HT-29 (cell line): Measurements from ENCODE around the gene HCK. TPM values are rescaled to one million over a fixed set of nuclear protein-coding genes. Genes with fewer than 3 reads are reported as not detected.

ENCODE experiments used
- DNase-seq: peaks from one replicate; pipeline ENCODE4 v3.0.0-alpha.2; 2015; ENCODE audit warnings: low spot score
- total RNA-seq: library from RNA; depleted of rRNA; stranded (reverse); fragments of >200 nt; shearing (Covaris generic); gene quantifications from 2 replicates; pipeline ENCODE4 v1.2.3, GENCODE V29; 2014

HCK gene
- total RNA-seq, 1 experiment from 2014 or later: not detected

GRCh38 chr20:32057656-32058184, 5.7 kb downstream of the HCK start:
- no peak for DNase-seq

DNA sequence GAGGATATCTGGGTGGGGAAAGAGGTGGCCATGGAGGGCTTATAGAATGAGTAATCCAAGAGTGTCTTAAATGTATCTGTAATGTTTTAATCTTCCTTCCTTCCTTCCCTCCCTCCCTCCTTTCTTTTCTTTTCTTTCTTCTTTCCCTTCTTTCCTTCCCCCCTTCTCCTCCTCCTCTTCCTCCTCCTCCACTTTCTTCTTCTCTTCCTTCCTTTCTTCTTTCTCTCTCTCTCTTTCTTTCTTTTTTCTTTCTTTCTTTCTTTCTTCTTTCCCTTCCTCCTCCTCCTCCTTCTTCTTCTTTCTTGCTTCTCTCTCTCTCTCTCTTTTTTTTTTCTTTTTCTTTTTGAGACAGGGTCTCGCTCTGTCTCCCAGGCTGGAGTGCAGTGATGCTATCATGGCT, 7.1 kb downstream of the HCK start:
- DNase-seq: no peak

DNA sequence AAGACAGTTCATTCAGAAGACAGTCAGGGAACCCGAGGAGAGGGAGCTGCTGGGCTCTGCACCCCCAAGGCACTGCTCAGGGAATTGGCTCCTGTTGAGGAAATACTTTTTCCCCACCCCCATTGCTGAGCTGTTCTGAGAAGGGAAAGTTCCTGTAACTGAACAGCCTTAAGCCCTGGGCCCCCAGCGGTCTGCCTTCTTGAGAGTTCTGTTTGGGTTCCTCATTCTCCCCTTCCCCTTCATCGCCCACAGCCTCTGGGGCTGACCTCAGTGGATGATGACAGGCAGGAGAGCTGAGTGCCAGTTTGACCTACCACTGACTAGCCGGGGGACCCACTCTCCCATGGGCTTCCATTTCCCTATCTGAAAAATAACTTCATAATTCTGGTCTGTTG, 10.7 kb downstream of the HCK start:
- DNase-seq: no peak

DNA sequence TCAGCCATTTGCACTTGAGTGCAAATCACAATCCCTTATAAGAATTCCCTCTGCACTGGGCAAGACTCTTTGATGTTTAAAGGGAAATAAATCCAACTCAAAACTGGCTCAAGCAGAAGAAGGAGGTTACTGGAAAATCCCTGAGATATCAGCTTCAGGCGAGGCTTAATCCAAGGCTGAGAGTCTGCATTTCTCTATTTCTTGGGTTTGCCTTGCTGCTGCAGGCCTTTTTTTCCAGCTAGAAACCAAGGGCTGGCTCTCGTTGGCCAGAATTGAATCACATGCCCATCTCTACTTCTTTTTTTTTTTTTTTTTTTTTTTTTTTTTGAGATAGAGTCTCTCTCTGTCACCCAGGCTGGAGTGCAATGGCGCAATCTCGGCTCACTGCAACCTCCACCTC, 11.7 kb downstream of the HCK start:
- no peak for DNase-seq

GRCh38 chr20:32064667-32065066, 12.6 kb downstream of the HCK start:
- no peak for DNase-seq

- no peak for DNase-seq
Measured at GRCh38 chr20:32067234-32067821, 15.3 kb downstream of the HCK start.

DNA sequence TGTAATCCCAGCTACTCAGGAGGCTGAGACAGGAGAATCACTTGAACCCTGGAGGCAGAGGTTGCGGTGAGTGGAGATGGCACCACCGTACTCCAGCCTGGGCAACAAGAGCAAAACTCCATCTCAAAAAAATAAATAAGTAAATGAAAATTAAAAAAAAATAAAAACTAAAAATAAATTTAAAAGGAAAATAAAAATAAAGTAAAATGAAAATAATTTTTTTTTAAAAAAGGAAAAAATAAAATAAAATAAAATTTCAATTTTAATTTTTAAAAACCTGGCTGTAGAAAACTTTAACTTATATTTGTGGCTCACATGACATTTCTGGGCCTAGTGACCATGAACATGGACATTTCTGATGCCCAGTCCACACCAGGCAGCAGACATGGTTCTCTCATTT, 16.1 kb downstream of the HCK start:
- DNase-seq: no peak

- no peak for DNase-seq
Measured at GRCh38 chr20:32069711-32070110, 17.7 kb downstream of the HCK start.

- no peak for DNase-seq
Measured at GRCh38 chr20:32070282-32070681, 18.2 kb downstream of the HCK start.

- DNase-seq: no peak
Measured at GRCh38 chr20:32070690-32071213, 18.7 kb downstream of the HCK start.

DNA sequence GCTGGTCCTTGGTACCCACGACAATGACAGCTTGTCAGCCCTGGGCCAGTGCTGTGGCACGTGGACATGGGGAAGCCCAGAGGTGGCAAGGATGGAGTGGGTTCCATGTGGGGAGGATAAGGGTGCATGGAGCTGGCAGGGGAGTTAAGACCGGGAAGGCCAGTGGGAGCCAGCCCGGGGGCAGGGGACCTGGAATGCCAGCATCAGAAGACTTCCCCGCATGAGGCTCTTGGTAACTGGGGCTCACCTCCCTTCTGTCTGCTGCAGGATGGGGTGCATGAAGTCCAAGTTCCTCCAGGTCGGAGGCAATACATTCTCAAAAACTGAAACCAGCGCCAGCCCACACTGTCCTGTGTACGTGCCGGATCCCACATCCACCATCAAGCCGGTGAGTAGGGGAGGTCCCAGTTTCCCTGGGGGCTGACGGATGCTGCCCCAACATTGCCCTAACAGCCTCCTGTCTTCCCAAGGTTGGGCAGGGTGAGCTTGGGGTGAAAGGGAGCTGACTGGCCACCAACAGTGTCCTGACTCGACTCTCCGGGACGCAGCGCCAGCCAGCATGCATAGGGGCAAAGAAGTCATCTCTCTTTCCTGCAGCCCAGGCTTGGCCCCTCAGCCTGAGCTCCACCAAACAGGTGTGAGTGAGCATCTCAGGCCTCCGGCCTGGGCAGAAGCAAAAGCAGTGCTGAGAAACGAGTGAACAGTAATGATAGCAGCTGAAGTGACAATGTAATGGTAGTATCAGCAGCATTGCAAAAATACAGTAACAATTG, 19.5 kb downstream of the HCK start:
- DNase-seq: no peak

DNA sequence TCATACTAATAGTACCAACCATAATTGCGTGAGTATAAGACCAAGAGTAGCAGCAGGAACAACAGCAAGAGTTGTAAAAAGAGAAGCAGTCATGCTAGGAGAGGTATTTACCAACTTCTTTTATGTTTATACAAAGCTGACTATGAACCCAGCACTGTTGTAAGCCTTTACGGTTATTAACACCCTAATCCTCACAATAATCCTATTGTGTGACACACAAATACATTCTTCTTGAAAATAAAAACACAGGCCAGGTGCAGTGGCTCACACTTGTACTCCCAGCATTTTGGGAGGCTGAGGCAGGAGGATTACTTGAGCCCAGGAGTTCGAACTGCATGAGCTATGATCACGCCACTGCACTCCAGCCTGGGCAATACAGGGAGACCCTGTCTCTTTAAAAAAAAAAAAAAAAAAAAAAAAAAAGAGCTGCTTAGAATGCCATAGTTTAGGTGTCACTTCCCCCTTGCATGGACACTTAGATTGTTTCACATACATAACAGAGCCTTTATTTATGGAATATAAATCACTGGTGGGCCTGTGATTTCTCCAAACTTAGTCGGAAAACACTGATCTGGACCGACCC, 20.2 kb downstream of the HCK start:
- DNase-seq: no peak

DNA sequence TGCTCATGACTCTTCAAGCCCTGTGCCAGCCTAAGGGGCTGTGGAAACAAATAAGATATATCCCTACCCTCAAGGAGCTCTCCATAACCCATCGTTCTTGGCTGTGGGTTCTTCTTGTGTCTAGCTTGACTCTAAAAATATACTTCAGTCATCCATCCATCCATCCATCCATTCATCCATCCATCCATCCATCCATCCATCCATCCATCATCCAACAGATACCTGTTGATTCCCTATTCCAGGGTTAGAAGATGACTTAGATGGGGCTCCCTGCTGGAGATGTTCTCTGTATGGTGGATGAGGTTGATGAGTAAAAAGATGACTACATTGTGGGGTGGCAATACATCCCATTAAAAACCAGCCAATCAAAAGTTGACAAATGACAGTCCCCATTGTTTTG, 23.5 kb downstream of the HCK start:
- DNase-seq: no peak

DNA sequence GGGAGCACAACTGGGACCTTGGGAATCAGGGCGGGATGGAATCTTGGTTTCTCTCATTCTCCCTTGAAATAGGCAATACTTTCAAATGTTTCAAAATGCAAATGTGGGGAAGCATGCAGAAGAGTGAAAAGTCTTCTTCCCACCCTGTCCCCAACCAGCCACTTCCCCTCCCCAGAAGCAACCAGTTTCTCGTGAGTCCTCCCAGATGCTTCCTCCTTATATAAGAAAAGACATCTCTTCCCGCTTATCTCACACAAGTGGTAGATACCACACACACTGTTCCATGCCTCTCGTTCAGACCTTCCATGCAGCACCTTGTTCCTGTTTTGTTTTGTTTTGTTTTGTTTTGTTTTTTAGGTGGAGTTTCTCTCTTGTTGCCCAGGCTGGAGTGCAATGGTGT, 25.1 kb downstream of the HCK start:
- DNase-seq: no peak

- no peak for DNase-seq
Measured at GRCh38 chr20:32078322-32078721, 26.3 kb downstream of the HCK start.

- no peak for DNase-seq
Measured at GRCh38 chr20:32078791-32079190, 26.7 kb downstream of the HCK start.

- no peak for DNase-seq
Measured at GRCh38 chr20:32079655-32080109, 27.6 kb downstream of the HCK start.

DNA sequence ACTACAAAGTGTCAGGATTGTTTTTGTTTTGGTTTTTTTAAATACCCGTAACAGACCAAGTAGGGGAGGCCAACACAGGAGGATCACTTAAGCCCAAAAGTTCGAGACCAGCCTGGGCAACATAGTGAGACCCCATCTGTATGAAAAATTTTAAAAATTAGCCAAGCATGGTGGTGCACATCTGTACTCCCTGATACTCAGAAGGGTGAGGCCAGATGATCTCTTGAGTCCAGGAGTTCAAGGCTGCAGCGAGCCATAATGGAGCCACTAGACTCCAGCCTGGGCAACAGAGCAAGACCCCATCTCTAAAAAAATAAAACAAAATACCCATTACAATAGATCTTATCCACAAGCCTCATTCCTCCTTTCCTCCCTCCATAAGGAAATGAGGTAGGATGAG, 28.7 kb downstream of the HCK start:
- DNase-seq: no peak

- no peak for DNase-seq
Measured at GRCh38 chr20:32083469-32083868, 31.4 kb downstream of the HCK start.

GRCh38 chr20:32087070-32087469, 35.0 kb downstream of the HCK start:
- no peak for DNase-seq

GRCh38 chr20:32088759-32089158, 36.7 kb downstream of the HCK start:
- no peak for DNase-seq

DNA sequence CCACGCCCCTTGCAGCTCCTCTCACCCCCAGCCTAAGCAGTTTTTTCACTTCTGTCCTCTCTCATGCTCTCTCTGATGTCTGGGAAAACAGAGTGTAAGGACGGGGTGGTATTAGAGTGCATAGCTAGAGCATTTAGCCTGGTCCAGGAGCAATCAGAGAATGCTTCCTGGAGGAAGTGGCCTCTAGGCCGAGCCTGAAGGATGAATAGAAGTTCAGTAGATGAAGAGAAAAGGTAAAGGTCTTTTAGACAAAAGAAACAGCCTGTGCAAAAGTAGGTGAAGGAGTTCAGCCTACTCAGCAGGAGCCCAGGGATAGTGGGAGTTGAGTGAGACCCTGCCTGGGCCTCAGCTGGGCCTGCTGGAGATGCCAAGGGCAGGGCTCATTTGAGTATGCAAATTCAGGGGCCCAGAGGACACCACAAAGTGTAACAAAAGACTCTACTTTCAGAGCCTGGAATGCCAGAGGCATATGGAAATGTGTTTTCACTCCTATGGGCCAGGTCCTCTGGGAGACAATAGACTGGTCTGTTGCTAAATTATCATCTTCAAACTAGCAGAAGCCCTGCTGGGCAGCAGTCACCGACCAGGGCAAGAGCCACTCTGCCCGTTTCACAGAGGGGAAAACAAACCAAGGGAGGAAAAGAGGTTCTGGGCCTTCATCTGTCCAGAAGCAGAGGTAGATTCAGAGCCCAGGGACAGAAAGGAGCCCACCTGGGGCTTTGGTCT, 37.8 kb downstream of the HCK start:
- no peak for DNase-seq
